ENCODE data around the gene PLCG1. TPM values are rescaled to one million over a fixed set of nuclear protein-coding genes. Genes with fewer than 3 reads are reported as not detected.

PLCG1 gene
- total RNA-seq, 4 donors from 2014 or later: 54.0 to 188 (median 91.5) TPM

- no peak for DNase-seq (ENCODE audit: low spot score in 2 of 2)
- 45% methylated on average over 5 of the region's 5 CpGs for WGBS
- Histone ChIP-seq H3K27ac (no peak overlapping the region), H3K4me3 (no peak overlapping the region), H3K36me3 (no peaks in the 10 kb centered on the region), H3K9me3 (no peaks in the 10 kb centered on the region), H3K27me3 (no peaks in the 10 kb centered on the region), H3K4me1 (peaks cover 78% of the 10 kb centered on the region)
- TF ChIP-seq POLR2A (IDR thresholded peaks at IDR 0.05): no peak
- TF ChIP-seq, protein P1, sequence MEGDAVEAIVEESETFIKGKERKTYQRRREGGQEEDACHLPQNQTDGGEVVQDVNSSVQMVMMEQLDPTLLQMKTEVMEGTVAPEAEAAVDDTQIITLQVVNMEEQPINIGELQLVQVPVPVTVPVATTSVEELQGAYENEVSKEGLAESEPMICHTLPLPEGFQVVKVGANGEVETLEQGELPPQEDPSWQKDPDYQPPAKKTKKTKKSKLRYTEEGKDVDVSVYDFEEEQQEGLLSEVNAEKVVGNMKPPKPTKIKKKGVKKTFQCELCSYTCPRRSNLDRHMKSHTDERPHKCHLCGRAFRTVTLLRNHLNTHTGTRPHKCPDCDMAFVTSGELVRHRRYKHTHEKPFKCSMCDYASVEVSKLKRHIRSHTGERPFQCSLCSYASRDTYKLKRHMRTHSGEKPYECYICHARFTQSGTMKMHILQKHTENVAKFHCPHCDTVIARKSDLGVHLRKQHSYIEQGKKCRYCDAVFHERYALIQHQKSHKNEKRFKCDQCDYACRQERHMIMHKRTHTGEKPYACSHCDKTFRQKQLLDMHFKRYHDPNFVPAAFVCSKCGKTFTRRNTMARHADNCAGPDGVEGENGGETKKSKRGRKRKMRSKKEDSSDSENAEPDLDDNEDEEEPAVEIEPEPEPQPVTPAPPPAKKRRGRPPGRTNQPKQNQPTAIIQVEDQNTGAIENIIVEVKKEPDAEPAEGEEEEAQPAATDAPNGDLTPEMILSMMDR (IDR thresholded peaks at IDR 0.05): no peak
- no peak for TF ChIP-seq POLR2AphosphoS5 (IDR thresholded peaks at IDR 0.05)
- TF ChIP-seq EP300 (IDR thresholded peaks at IDR 0.05): no peak
Observed at GRCh38 chr20:41152108-41152757, 14.9 kb downstream of the PLCG1 start.

DNA sequence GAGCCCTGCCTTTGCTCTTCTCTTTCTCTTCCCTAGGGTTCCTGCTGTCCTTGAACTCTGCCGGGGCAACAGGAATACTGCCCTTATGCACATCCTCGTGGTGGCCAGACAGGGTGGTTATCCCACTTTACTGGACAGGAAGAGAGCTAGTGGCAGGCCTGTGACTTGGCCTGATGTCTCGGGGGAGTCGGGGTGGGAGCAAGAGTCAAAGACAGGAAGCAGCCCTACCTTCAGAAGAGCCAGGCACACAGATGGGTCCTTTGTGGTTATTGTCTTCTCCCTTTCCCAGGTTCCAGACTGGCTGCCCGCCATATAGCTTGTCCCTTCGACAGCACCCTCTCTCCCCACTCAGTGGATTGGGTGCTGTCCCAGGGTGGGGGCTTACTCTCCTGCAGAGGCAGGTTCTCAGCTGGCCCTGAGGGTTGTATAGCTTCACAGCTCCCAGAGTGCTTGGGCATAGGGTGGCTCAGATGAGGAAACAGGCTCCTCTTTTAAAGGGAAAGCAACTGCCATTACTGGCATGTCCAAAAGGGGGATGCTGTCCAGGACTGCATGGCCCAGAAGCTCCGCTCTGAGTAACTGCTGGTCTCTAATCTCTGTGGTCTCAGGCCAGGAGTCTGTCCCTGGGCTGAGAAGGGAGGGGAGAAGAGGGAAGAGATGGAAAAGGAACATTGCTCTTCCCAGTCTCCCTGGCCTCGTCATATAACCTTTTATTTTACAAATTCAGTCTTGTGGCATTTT lies 17.3 kb downstream of the PLCG1 start:
- H3K4me3 ChIP-seq: no peak overlapping the region
- H3K4me1 ChIP-seq: peaks cover 78% of the 10 kb centered on the region
- DNase-seq (ENCODE audit: low spot score in 2 of 2): no peak
- no peak overlapping the region for H3K27ac ChIP-seq
- H3K9me3 ChIP-seq: no peaks in the 10 kb centered on the region
- TF ChIP-seq, protein P1 (IDR thresholded peaks at IDR 0.05): no peak
- TF ChIP-seq POLR2A (IDR thresholded peaks at IDR 0.05) (no peak), EP300 (IDR thresholded peaks at IDR 0.05) (no peak), POLR2AphosphoS5 (IDR thresholded peaks at IDR 0.05) (no peak)
- H3K36me3 ChIP-seq: no peaks in the 10 kb centered on the region
- H3K27me3 ChIP-seq: no peaks in the 10 kb centered on the region
- 72% methylated on average over 8 of the region's 8 CpGs for WGBS

DNA sequence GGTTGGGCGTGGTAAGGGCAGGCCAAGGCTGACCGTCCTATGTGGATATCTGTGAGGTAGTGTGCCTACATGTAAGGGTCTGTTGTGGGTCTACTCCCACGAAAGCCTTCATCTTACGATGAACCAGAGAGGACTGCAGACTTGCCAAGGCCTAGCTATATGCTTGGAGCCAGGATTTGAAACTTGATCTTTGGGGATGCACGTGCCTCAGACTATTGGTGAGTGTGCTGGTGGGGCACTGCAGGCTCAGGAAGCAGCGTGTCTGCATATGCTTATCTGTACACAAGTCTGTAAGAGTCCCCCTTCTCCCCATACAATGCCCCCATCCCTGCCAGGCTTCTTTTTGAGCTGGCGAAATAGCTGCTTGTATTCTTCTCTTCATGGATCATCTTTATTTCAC lies 17.9 kb downstream of the PLCG1 start:
- Histone ChIP-seq H3K36me3 (peaks cover 5% of the 10 kb centered on the region), H3K4me3 (no peak overlapping the region), H3K27ac (no peak overlapping the region), H3K4me1 (peaks cover 71% of the 10 kb centered on the region), H3K27me3 (no peaks in the 10 kb centered on the region), H3K9me3 (no peaks in the 10 kb centered on the region)
- WGBS: 88% methylated on average over 7 of the region's 7 CpGs
- no peak for DNase-seq (ENCODE audit: low spot score in 2 of 2)
- TF ChIP-seq POLR2A (IDR thresholded peaks at IDR 0.05) (no peak), EP300 (IDR thresholded peaks at IDR 0.05) (no peak), POLR2AphosphoS5 (IDR thresholded peaks at IDR 0.05) (no peak)
- TF ChIP-seq, protein P1 (IDR thresholded peaks at IDR 0.05): no peak

GRCh38 chr20:41158082-41158625 lies 20.8 kb downstream of the PLCG1 start:
- WGBS: 71% methylated on average over 6 of the region's 6 CpGs
- Histone ChIP-seq H3K36me3 (peaks cover 19% of the 10 kb centered on the region), H3K27me3 (no peaks in the 10 kb centered on the region), H3K4me1 (peaks cover 56% of the 10 kb centered on the region), H3K27ac (peak overlapping the region; percentile 34), H3K4me3 (no peak overlapping the region), H3K9me3 (no peaks in the 10 kb centered on the region)
- no peak for TF ChIP-seq POLR2A (IDR thresholded peaks at IDR 0.05)
- TF ChIP-seq, protein P1 (IDR thresholded peaks at IDR 0.05): no peak
- no peak for TF ChIP-seq EP300 (IDR thresholded peaks at IDR 0.05)
- no peak for TF ChIP-seq POLR2AphosphoS5 (IDR thresholded peaks at IDR 0.05)
- DNase-seq (ENCODE audit: low spot score in 2 of 2): no peak

GRCh38 chr20:41159547-41159946 lies 22.2 kb downstream of the PLCG1 start:
- TF ChIP-seq POLR2A (IDR thresholded peaks at IDR 0.05) (no peak), EP300 (IDR thresholded peaks at IDR 0.05) (no peak), POLR2AphosphoS5 (IDR thresholded peaks at IDR 0.05) (no peak)
- TF ChIP-seq, protein P1 (IDR thresholded peaks at IDR 0.05): no peak
- WGBS: 82% methylated on average over 10 of the region's 10 CpGs
- Histone ChIP-seq H3K27me3 (no peaks in the 10 kb centered on the region), H3K36me3 (peaks cover 33% of the 10 kb centered on the region), H3K4me1 (peaks cover 50% of the 10 kb centered on the region), H3K27ac (no peak overlapping the region), H3K9me3 (no peaks in the 10 kb centered on the region), H3K4me3 (no peak overlapping the region)
- DNase-seq (ENCODE audit: low spot score in 2 of 2): no peak

Data from suprapubic skin (tissue), 4 donors.